ENCODE data around the gene IFT88. TPM values are rescaled to one million over a fixed set of nuclear protein-coding genes. Genes with fewer than 3 reads are reported as not detected.

Gene IFT88
- total RNA-seq, 2 donors from 2014 or later: 7.0 to 9.3 TPM

DNA sequence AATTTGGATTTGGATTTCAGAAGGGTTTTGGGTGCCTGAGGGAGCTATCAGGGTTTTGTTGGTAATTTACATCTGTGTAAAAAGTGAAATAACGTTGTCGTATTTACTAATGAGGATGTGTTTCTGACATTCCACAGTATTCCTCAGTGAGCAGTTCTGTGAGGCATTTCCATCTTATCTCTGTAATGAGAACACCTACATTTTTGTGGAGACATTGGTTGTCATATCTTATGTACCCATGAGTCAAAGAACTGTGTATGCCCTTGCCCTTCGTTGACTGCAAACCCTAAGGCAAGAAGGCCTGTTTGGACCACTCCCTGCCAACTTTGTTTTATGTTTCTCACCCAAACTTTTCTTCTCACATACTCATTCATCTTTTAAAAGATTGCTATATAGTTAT, 122.3 kb downstream of the IFT88 start:
- DNase-seq (no peak), ATAC-seq (no peak)
- Mint-ChIP-seq H3K27ac (no peak overlapping the region), H3K4me3 (no peak overlapping the region), H3K36me3 (ENCODE audit: low read depth) (peaks cover 2% of the 10 kb centered on the region), H3K4me1 (no peaks in the 10 kb centered on the region), H3K27me3 (peaks cover 4% of the 10 kb centered on the region)
- no peaks in the 10 kb centered on the region for H3K9me3 ChIP-seq (ENCODE audit: control insufficient read depth, low read length, poor library complexity, severe bottlenecking)

GRCh38 chr13:20691616-20692015, 124.7 kb downstream of the IFT88 start:
- no peak overlapping the region for H3K4me3 Mint-ChIP-seq
- DNase-seq (no peak), ATAC-seq (no peak)
- no peaks in the 10 kb centered on the region for H3K9me3 ChIP-seq (ENCODE audit: control insufficient read depth, low read length, poor library complexity, severe bottlenecking)
- H3K27ac Mint-ChIP-seq: no peak overlapping the region
- H3K36me3 Mint-ChIP-seq (ENCODE audit: low read depth): no peaks in the 10 kb centered on the region
- no peaks in the 10 kb centered on the region for H3K4me1 Mint-ChIP-seq
- H3K27me3 Mint-ChIP-seq: peaks cover 19% of the 10 kb centered on the region

DNA sequence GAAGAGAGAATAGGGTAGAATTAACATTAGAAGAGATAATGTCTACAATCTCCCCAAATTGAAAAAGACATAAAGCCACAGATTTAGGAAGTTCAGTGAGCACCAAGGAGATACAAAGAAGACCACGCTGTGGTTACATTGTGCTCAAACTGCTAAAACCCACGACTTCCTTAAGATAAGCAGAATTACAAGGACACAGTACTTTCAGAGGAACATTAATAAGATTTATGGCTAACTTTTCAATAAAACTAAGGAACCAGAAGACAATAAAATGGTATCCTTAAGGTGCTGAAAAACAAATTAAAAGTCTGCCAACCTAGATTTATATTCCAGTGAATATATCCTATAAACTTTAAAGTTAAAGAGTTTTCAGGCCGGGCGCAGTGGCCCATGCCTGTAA, 129.1 kb downstream of the IFT88 start:
- no peak for ATAC-seq

DNA sequence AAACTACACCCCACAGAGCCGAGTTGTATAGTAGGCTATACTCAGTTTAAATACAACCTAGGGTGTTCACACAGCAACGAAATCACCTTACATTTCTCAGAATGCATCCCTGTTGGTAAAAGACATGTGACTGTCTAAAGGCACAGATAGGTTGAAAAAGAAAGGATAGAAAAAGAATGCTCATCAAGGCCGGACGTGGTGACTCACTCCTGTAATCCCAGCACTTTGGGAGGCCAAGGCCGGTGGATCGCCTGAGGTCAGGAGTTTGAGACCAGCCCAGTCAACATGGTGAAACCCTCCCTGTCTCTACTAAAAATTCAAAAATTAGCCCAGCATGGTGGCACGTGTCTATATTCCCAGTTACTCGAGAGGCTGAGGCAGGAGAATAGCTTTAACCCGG, 132.8 kb downstream of the IFT88 start:
- no peak for ATAC-seq
- peaks cover 8% of the 10 kb centered on the region for H3K36me3 Mint-ChIP-seq (ENCODE audit: low read depth)
- no peak overlapping the region for H3K4me3 Mint-ChIP-seq
- no peaks in the 10 kb centered on the region for H3K9me3 ChIP-seq (ENCODE audit: control insufficient read depth, low read length, poor library complexity, severe bottlenecking)
- peaks cover 34% of the 10 kb centered on the region for H3K27me3 Mint-ChIP-seq
- peaks cover 9% of the 10 kb centered on the region for H3K4me1 Mint-ChIP-seq
- DNase-seq: no peak
- H3K27ac Mint-ChIP-seq: no peak overlapping the region

More for the DNA sequence above, 129.1 kb downstream of the IFT88 start:
- H3K9me3 ChIP-seq (ENCODE audit: control insufficient read depth, low read length, poor library complexity, severe bottlenecking): no peaks in the 10 kb centered on the region
- Mint-ChIP-seq H3K36me3 (ENCODE audit: low read depth) (peaks cover 8% of the 10 kb centered on the region), H3K27ac (peak overlapping the region; percentile 65), H3K4me1 (no peaks in the 10 kb centered on the region), H3K4me3 (no peak overlapping the region), H3K27me3 (peaks cover 41% of the 10 kb centered on the region)
- DNase-seq: no peak

GRCh38 chr13:20700288-20700687, 133.3 kb downstream of the IFT88 start:
- Mint-ChIP-seq H3K27ac (no peak overlapping the region), H3K4me1 (peaks cover 11% of the 10 kb centered on the region), H3K4me3 (no peak overlapping the region), H3K27me3 (peaks cover 32% of the 10 kb centered on the region), H3K36me3 (ENCODE audit: low read depth) (peaks cover 8% of the 10 kb centered on the region)
- no peaks in the 10 kb centered on the region for H3K9me3 ChIP-seq (ENCODE audit: control insufficient read depth, low read length, poor library complexity, severe bottlenecking)
- no peak for ATAC-seq
- DNase-seq: no peak

GRCh38 chr13:20701461-20701860, 134.5 kb downstream of the IFT88 start:
- H3K9me3 ChIP-seq (ENCODE audit: control insufficient read depth, low read length, poor library complexity, severe bottlenecking): no peaks in the 10 kb centered on the region
- H3K4me1 Mint-ChIP-seq: peaks cover 11% of the 10 kb centered on the region
- peaks cover 8% of the 10 kb centered on the region for H3K36me3 Mint-ChIP-seq (ENCODE audit: low read depth)
- ATAC-seq (no peak), DNase-seq (no peak)
- H3K27me3 Mint-ChIP-seq: peaks cover 22% of the 10 kb centered on the region
- H3K4me3 Mint-ChIP-seq: no peak overlapping the region
- no peak overlapping the region for H3K27ac Mint-ChIP-seq

GRCh38 chr13:20702530-20702914, 135.6 kb downstream of the IFT88 start:
- peak overlapping the region; percentile 95 for H3K4me3 Mint-ChIP-seq
- DNase-seq (no peak), ATAC-seq (no peak)
- H3K36me3 Mint-ChIP-seq (ENCODE audit: low read depth): peaks cover 8% of the 10 kb centered on the region
- H3K27ac Mint-ChIP-seq: peak overlapping the region; percentile 3
- no peaks in the 10 kb centered on the region for H3K9me3 ChIP-seq (ENCODE audit: control insufficient read depth, low read length, poor library complexity, severe bottlenecking)
- peaks cover 11% of the 10 kb centered on the region for H3K4me1 Mint-ChIP-seq
- peaks cover 22% of the 10 kb centered on the region for H3K27me3 Mint-ChIP-seq

DNA sequence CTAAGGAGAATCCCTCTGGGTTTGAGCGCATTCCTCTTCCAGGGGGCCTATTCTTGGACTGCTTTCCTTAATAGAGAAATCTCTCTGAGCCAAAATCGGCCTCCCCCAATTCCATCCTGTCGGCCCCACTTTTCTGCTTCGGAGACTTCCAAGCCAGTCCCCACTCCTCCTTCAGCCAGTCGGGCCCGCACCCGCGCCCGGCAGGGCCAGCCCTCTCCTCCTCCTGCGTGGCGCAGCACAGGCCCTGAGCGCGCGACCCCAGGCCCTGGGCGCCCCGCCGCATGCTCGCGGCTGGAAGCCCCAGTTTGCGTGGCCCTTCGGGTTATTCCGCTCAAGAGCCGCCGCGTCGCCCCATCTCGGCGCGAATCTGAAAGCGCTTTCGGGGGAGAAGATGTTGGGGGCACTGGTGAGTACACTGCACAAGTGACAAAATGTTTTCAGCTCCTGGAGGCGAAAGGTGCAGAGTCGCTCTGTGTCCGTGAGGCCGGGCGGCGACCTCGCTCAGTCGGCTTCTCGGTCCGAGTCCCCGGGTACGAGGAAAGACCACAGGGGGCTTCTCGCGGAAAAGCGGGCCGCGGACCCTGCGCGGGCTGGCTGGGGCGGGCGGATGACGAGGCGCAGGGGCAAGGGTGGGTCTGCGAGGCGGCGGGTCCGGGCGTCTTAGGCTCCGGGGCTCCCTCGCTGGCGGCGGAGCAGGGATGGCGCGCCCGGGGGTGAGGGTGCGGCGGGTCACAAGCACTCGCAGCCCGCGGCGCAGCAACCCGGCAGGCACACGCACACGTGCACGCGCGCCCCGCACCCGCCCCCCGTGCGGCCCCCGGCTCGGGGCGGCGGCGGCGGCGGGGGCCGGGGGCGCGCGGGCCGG, 136.2 kb downstream of the IFT88 start, which contains the start of gene IL17D:
Gene IL17D (plus strand): TSS at position 785 of the 865 bp plus-strand sequence. CDS start 303 bp downstream, outside the sequence.
- ATAC-seq (peak; percentile 32), DNase-seq (peak in 2 of 3 donors; percentile 17 to 27)
- Mint-ChIP-seq H3K36me3 (ENCODE audit: low read depth) (peaks cover 8% of the 10 kb centered on the region), H3K27me3 (peaks cover 22% of the 10 kb centered on the region), H3K4me3 (peak within 1 kb of the TSS; percentile 95), H3K4me1 (peaks cover 11% of the 10 kb centered on the region), H3K27ac (peak within 1 kb of the TSS; percentile 3)
- no peaks in the 10 kb centered on the region for H3K9me3 ChIP-seq (ENCODE audit: control insufficient read depth, low read length, poor library complexity, severe bottlenecking)

DNA sequence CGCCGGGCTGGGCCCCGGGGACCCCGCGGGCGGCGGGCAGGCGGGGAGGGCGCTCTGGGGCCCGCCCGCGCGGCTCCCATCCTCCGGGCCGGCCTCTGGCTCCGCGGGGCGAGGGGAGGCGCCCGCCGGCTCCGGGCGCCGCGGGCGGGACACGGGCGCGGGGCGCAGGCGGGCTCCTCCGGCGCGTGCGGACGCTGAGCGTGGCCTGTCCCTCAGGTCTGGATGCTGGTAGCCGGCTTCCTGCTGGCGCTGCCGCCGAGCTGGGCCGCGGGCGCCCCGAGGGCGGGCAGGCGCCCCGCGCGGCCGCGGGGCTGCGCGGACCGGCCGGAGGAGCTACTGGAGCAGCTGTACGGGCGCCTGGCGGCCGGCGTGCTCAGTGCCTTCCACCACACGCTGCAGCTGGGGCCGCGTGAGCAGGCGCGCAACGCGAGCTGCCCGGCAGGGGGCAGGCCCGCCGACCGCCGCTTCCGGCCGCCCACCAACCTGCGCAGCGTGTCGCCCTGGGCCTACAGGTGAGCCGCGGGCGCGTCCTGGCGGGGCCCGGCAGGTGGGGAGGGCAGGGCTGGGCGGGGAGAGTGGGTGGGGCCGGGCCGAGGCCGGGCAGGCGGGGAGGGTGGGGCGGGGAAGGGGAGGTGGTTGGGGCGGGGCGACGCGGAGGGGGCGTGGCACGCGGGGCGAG, 137.0 kb downstream of the IFT88 start:
- peaks cover 11% of the 10 kb centered on the region for H3K4me1 Mint-ChIP-seq
- peak overlapping the region; percentile 70 for H3K4me3 Mint-ChIP-seq
- no peak overlapping the region for H3K27ac Mint-ChIP-seq
- DNase-seq (peak; percentile 67 to 72 (median 68)), ATAC-seq (peak; percentile 94)
- peaks cover 17% of the 10 kb centered on the region for H3K27me3 Mint-ChIP-seq
- no peaks in the 10 kb centered on the region for H3K9me3 ChIP-seq (ENCODE audit: control insufficient read depth, low read length, poor library complexity, severe bottlenecking)
- peaks cover 8% of the 10 kb centered on the region for H3K36me3 Mint-ChIP-seq (ENCODE audit: low read depth)

GRCh38 chr13:20704459-20705069, 137.6 kb downstream of the IFT88 start:
- peaks cover 11% of the 10 kb centered on the region for H3K4me1 Mint-ChIP-seq
- H3K4me3 Mint-ChIP-seq: peak overlapping the region; percentile 70
- no peak for DNase-seq
- peaks cover 15% of the 10 kb centered on the region for H3K27me3 Mint-ChIP-seq
- H3K36me3 Mint-ChIP-seq (ENCODE audit: low read depth): peaks cover 8% of the 10 kb centered on the region
- H3K9me3 ChIP-seq (ENCODE audit: control insufficient read depth, low read length, poor library complexity, severe bottlenecking): no peaks in the 10 kb centered on the region
- ATAC-seq: no peak
- no peak overlapping the region for H3K27ac Mint-ChIP-seq

GRCh38 chr13:20706661-20707060, 139.7 kb downstream of the IFT88 start:
- no peak overlapping the region for H3K27ac Mint-ChIP-seq
- H3K27me3 Mint-ChIP-seq: peaks cover 8% of the 10 kb centered on the region
- H3K4me1 Mint-ChIP-seq: peaks cover 11% of the 10 kb centered on the region
- ATAC-seq (no peak), DNase-seq (no peak)
- no peaks in the 10 kb centered on the region for H3K9me3 ChIP-seq (ENCODE audit: control insufficient read depth, low read length, poor library complexity, severe bottlenecking)
- H3K36me3 Mint-ChIP-seq (ENCODE audit: low read depth): no peaks in the 10 kb centered on the region
- H3K4me3 Mint-ChIP-seq: no peak overlapping the region

- no peak for DNase-seq
- no peaks in the 10 kb centered on the region for H3K9me3 ChIP-seq (ENCODE audit: control insufficient read depth, low read length, poor library complexity, severe bottlenecking)
- ATAC-seq: no peak
- Mint-ChIP-seq H3K4me3 (no peak overlapping the region), H3K27ac (no peak overlapping the region), H3K27me3 (peaks cover 13% of the 10 kb centered on the region), H3K36me3 (ENCODE audit: low read depth) (no peaks in the 10 kb centered on the region), H3K4me1 (peaks cover 8% of the 10 kb centered on the region)
Observed at GRCh38 chr13:20708216-20708615, 141.3 kb downstream of the IFT88 start.

- DNase-seq (no peak), ATAC-seq (no peak)
- H3K9me3 ChIP-seq (ENCODE audit: control insufficient read depth, low read length, poor library complexity, severe bottlenecking): no peaks in the 10 kb centered on the region
- Mint-ChIP-seq H3K27ac (no peak overlapping the region), H3K36me3 (ENCODE audit: low read depth) (no peaks in the 10 kb centered on the region), H3K4me1 (peaks cover 8% of the 10 kb centered on the region), H3K27me3 (peaks cover 24% of the 10 kb centered on the region), H3K4me3 (no peak overlapping the region)
Observed at GRCh38 chr13:20709369-20709768, 142.4 kb downstream of the IFT88 start.
